GM13976 (cell line): ENCODE data around the gene ARAP3.

Experiments
- DNase-seq: peaks from one replicate; pipeline ENCODE4 v3.0.0; 2012; ENCODE audit warnings: low spot score
- in situ Hi-C: fragments of 300-500 bp; cut with MboI; formaldehyde crosslinking; loops from one replicate; pipeline ENCODE4 v1.12.0; 2022; ENCODE audit warnings: low sequenced_read_pairs, mixed read lengths, inconsistent platforms; ENCODE audit not compliant: unreplicated experiment
- TF ChIP-seq, protein P1 (sequence below): IDR thresholded peaks from 2 replicates; pipeline ENCODE4 v1.5.1; 2012; ENCODE audit warnings: borderline replicate concordance, mild to moderate bottlenecking; ENCODE audit not compliant: insufficient read depth; ENCODE audit errors: extremely low read depth, missing control alignments, control extremely low read depth

The ARAP3 gene

DNA sequence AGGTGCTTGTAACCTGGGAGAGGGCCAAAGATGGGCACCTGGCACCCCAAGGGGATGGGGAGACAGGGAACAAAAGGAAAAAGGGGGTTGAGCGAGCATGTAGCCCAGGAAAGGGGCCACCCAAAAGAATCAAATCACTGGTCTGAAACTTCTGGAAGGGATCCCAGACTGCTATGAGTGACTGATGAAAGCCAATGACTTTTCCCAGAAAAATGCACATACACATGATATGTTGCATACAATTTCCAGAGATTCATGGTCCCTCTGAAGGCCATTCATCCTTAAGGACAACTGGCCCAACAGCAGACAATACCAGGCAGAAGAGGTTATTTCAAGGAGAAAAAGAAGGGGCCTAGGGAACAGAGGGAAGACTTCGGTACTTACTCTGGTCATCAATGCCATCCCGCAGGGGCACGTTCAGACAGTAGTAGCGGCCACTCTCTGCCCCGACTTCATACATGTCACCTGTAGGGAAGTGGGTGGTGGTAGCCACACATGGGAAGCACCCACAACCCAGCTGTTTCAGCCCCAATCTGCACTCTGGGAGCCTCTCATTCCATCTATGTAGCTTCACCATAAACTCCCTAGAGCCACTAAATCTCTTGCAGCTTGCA, 53.7 kb downstream of the ARAP3 start:
- in situ Hi-C loops = no loop called here
- no peak for DNase-seq
- TF ChIP-seq, protein P1, sequence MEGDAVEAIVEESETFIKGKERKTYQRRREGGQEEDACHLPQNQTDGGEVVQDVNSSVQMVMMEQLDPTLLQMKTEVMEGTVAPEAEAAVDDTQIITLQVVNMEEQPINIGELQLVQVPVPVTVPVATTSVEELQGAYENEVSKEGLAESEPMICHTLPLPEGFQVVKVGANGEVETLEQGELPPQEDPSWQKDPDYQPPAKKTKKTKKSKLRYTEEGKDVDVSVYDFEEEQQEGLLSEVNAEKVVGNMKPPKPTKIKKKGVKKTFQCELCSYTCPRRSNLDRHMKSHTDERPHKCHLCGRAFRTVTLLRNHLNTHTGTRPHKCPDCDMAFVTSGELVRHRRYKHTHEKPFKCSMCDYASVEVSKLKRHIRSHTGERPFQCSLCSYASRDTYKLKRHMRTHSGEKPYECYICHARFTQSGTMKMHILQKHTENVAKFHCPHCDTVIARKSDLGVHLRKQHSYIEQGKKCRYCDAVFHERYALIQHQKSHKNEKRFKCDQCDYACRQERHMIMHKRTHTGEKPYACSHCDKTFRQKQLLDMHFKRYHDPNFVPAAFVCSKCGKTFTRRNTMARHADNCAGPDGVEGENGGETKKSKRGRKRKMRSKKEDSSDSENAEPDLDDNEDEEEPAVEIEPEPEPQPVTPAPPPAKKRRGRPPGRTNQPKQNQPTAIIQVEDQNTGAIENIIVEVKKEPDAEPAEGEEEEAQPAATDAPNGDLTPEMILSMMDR = no peak

- DNase-seq = no peak
- in situ Hi-C loops = no loop called here
- TF ChIP-seq, protein P1 = no peak
Measured at GRCh38 chr5:141623611-141624010, 58.4 kb downstream of the ARAP3 start.

- in situ Hi-C loops = no loop called here
- TF ChIP-seq, protein P1 = no peak
- DNase-seq = peak; percentile 57
Measured at GRCh38 chr5:141623186-141623585, 58.8 kb downstream of the ARAP3 start.

DNA sequence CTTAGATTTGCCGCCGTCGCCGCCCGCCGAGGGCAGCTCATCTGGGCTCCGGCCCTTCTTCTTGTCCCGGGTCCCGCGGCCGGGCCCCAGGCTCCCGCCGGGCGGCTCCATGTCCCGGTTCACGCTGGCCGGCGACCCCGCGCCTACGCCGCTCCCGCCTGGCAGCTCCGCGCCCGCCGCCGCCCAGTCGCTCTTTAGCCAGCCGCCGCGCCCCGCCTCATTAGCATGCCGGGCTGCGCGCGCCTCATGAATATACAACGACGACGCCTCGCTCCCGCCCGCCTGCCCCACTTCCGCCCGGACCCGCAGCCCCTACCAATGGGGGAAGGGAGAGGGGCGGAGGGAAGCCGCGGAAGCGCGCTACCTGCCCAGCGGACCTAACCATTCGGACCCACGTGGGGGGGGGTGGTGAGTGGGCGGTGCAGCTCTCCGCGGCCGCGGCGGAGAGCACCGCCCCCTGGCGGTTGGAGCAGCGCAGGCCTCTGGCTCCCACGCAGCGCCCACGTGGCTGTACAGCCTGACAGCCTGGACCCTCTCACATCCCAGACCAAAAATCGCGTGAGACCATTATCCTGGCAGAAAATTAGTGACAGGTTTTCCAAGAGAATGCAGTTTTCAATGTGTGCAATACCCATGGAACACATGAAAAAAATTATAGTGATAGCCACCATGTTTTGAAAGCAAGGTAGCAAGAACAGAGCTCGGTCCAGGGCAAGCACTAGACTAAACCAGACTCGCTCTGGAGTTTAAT, 63.1 kb downstream of the ARAP3 start, which contains the start of gene DIAPH1:
Gene DIAPH1 (minus strand): TSS at position 197 of the 751 bp plus-strand sequence. CDS start 86 bp downstream, at position 111.
- DNase-seq = peak; percentile 96
- in situ Hi-C loops = no loop called here
- TF ChIP-seq, protein P1 = peak; percentile 96

- DNase-seq = peak; percentile 49
- TF ChIP-seq, protein P1 = no peak
- in situ Hi-C loops = no loop called here
Measured at GRCh38 chr5:141618030-141618803, 63.8 kb downstream of the ARAP3 start.

DNA sequence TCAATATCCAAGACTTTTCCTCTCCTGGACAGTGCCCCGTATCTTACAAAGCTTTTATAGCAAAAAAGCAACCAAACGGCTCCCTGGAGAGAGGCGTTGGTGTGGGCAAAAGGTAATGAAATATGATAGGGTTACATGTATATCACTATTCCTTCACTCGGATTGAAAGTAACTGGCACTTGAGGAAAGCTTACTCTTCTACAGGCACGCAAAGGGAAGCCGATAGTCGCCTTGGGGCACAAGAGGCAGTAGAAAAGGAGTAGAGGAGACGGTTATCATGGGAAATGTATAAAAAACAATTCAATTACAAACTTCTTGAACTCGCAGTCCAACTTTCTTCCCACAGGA, 64.4 kb downstream of the ARAP3 start:
- no peak for DNase-seq
- in situ Hi-C loops = no loop called here
- TF ChIP-seq, protein P1 = no peak
